HEK293 (cell line): ENCODE results near the gene LGI4.

Source experiments
- EGR2 ChIP-seq: fragments of 450-650 bp; formaldehyde crosslinking; IDR thresholded peaks from 2 replicates; pipeline ENCODE4 v1.5.1; 2016; ENCODE audit warnings: low read depth, missing biosample characterization, missing genetic modification characterization
- KLF1 ChIP-seq: fragments of 450-650 bp; formaldehyde crosslinking; IDR thresholded peaks from 2 replicates; pipeline ENCODE4 v1.5.1; 2016; ENCODE audit warnings: missing biosample characterization, missing genetic modification characterization
- KLF9 ChIP-seq: fragments of 450-650 bp; formaldehyde crosslinking; IDR thresholded peaks from 2 replicates; pipeline ENCODE4 v1.5.1; 2016; ENCODE audit warnings: missing biosample characterization, missing genetic modification characterization, low read depth
- SP3 ChIP-seq: fragments of 450-650 bp; formaldehyde crosslinking; IDR thresholded peaks from 2 replicates; pipeline ENCODE4 v1.5.1; 2016; ENCODE audit warnings: missing biosample characterization, missing genetic modification characterization
- YY1 ChIP-seq: fragments of 450-650 bp; formaldehyde crosslinking; IDR thresholded peaks from 2 replicates; pipeline ENCODE4 v1.5.1; 2018; ENCODE audit warnings: missing biosample characterization, missing genetic modification characterization
- ZBTB17 ChIP-seq: fragments of 450-650 bp; formaldehyde crosslinking; IDR thresholded peaks from 2 replicates; pipeline ENCODE4 v1.5.1; 2016; ENCODE audit warnings: missing biosample characterization, missing genetic modification characterization
- ZIC2 ChIP-seq: fragments of 450-650 bp; formaldehyde crosslinking; IDR thresholded peaks from 2 replicates; pipeline ENCODE4 v1.5.1; 2016; ENCODE audit warnings: missing biosample characterization, missing genetic modification characterization
- ZNF121 ChIP-seq: fragments of 450-650 bp; formaldehyde crosslinking; IDR thresholded peaks from 2 replicates; pipeline ENCODE4 v1.5.1; 2016; ENCODE audit warnings: missing biosample characterization, missing genetic modification characterization
- ZNF133 ChIP-seq: fragments of 450-650 bp; formaldehyde crosslinking; IDR thresholded peaks from 2 replicates; pipeline ENCODE4 v1.5.1; 2016; ENCODE audit warnings: missing biosample characterization, missing genetic modification characterization
- ZNF19 ChIP-seq: fragments of 450-650 bp; formaldehyde crosslinking; IDR thresholded peaks from 2 replicates; pipeline ENCODE4; 2016; ENCODE audit warnings: missing biosample characterization, missing genetic modification characterization, low read depth
- ZNF221 ChIP-seq: fragments of 450-650 bp; formaldehyde crosslinking; IDR thresholded peaks from 2 replicates; pipeline ENCODE4 v1.5.1; 2017; ENCODE audit warnings: missing biosample characterization, missing genetic modification characterization, borderline replicate concordance
- ZNF302 ChIP-seq: fragments of 450-650 bp; formaldehyde crosslinking; IDR thresholded peaks from 2 replicates; pipeline ENCODE4 v1.5.1; 2016; ENCODE audit warnings: missing biosample characterization, missing genetic modification characterization, low read depth
- ZNF366 ChIP-seq: fragments of 450-650 bp; formaldehyde crosslinking; conservative IDR thresholded peaks from 2 replicates; pipeline ENCODE4 v1.5.1; 2016; ENCODE audit warnings: missing biosample characterization, missing genetic modification characterization
- ZNF391 ChIP-seq: fragments of 450-650 bp; formaldehyde crosslinking; IDR thresholded peaks from 2 replicates; pipeline ENCODE4 v1.5.1; 2016; ENCODE audit warnings: low read depth, missing biosample characterization, missing genetic modification characterization, borderline replicate concordance
- ZNF394 ChIP-seq: fragments of 450-650 bp; formaldehyde crosslinking; IDR thresholded peaks from 2 replicates; pipeline ENCODE4 v1.5.1; 2016; ENCODE audit warnings: missing biosample characterization, missing genetic modification characterization, mild to moderate bottlenecking, moderate library complexity, borderline replicate concordance
- ZNF501 ChIP-seq: fragments of 450-650 bp; formaldehyde crosslinking; IDR thresholded peaks from 2 replicates; pipeline ENCODE4 v1.5.1; 2016; ENCODE audit warnings: missing biosample characterization, missing genetic modification characterization
- ZNF558 ChIP-seq: fragments of 450-650 bp; formaldehyde crosslinking; IDR thresholded peaks from 2 replicates; pipeline ENCODE4 v1.5.1; 2016; ENCODE audit warnings: missing biosample characterization, missing genetic modification characterization
- ZNF571 ChIP-seq: fragments of 450-650 bp; formaldehyde crosslinking; IDR thresholded peaks from 2 replicates; pipeline ENCODE4 v1.5.0; 2017; ENCODE audit warnings: missing biosample characterization, missing genetic modification characterization
- ZNF629 ChIP-seq: fragments of 450-650 bp; formaldehyde crosslinking; IDR thresholded peaks from 2 replicates; pipeline ENCODE4 v1.5.1; 2017; ENCODE audit warnings: missing biosample characterization, missing genetic modification characterization
- ZNF777 ChIP-seq: fragments of 450-650 bp; formaldehyde crosslinking; IDR thresholded peaks from 2 replicates; pipeline ENCODE4 v1.5.1; 2017; ENCODE audit warnings: missing biosample characterization, missing genetic modification characterization, borderline replicate concordance
- ZNF792 ChIP-seq: fragments of 450-650 bp; formaldehyde crosslinking; IDR thresholded peaks from 2 replicates; pipeline ENCODE4 v1.5.1; 2016; ENCODE audit warnings: missing biosample characterization, missing genetic modification characterization
- TF ChIP-seq, protein P1 (sequence below): fragments of 450-650 bp; formaldehyde crosslinking; IDR thresholded peaks from 2 replicates; pipeline ENCODE4 v1.5.1; 2016; ENCODE audit warnings: missing biosample characterization, missing genetic modification characterization
- TF ChIP-seq, protein P2 (sequence below): fragments of 450-650 bp; formaldehyde crosslinking; IDR thresholded peaks from 2 replicates; pipeline ENCODE4 v1.5.1; 2016; ENCODE audit warnings: missing biosample characterization, missing genetic modification characterization
- TF ChIP-seq, protein P3 (sequence below): fragments of 450-650 bp; formaldehyde crosslinking; IDR thresholded peaks from 2 replicates; pipeline ENCODE4 v1.5.1; 2016; ENCODE audit warnings: missing biosample characterization, missing genetic modification characterization
- TF ChIP-seq, protein P4 (sequence below): fragments of 450-650 bp; formaldehyde crosslinking; IDR thresholded peaks from 2 replicates; pipeline ENCODE4; 2016; ENCODE audit warnings: missing biosample characterization, missing genetic modification characterization

LGI4 gene

DNA sequence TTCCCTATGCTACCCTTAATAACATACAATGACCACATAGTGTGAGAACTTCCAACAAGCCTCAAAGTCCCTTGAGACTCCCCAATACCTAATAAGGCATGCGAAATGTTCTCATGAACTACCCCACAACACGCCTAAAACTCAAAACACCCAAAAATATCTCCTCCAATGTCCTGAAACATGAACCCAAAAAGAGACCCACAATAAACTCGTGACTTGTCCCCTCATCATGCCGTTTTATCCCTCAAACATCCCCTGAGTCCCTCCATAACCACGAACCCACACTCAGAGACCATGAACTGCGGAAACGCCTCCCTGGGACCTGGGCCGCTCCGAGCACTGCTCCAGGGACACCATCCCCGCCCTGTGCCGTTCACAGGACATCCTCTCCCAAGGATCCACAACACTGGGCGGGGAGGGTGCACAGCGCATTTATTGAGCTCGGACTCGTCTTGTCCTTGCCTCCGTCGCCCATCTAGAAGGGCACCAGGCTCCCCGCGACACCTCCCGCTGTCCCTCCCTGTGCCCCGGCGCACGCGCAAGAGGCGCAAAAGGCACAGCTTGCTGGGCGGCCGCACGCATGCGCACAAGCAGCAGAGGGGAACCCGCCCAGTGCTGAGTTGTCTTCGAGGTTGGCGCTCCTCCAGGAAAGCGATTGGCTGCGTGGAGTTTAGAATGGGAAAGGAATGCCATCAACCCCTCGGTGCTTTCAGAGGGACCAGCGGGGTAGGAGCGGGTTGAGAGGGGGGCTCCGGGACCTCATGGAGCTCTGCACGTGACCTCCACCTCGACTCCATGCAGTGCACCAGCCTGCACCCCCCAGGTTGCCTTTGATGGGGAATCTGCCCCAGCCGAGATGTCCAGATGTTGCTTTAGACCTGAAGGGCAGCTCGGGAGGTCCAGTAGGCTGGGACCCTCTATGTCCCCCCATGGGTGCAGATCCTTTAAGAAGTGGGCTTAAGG, 10.5 kb downstream of the LGI4 start (continued):
- TF ChIP-seq ZNF792 (tag by site-specific recombination) (peak; percentile 50; the same call in 1 of the 2 replicates), YY1 (peak; percentile 35; the same call in 1 of the 2 replicates), ZNF19 (no peak), ZNF391 (0 out of 2 replicates have a peak, but pooled peaks have one; percentile 55), ZBTB17 (tag by site-specific recombination) (peak; percentile 78), ZNF558 (tag by site-specific recombination) (no peak), ZNF777 (0 out of 2 replicates have a peak, but pooled peaks have one; percentile 79), ZNF302 (tag by site-specific recombination) (0 out of 2 replicates have a peak, but pooled peaks have one; percentile 53), ZNF394 (no peak), ZNF121 (tag by site-specific recombination) (no peak), ZNF366 (tag by site-specific recombination) (peak; percentile 36; the same call in 1 of the 2 replicates), EGR2 (no peak), ZNF501 (tag by site-specific recombination) (peak; percentile 92; the same call in 1 of the 2 replicates), KLF1 (tag by site-specific recombination) (peak; percentile 51; the same call in 1 of the 2 replicates), ZNF221 (tag by site-specific recombination) (no peak), ZNF571 (tag by site-specific recombination) (0 out of 2 replicates have a peak, but pooled peaks have one; percentile 76), SP3 (tag by site-specific recombination) (peak; percentile 57; the same call in 1 of the 2 replicates), ZIC2 (tag by site-specific recombination) (peak; percentile 88), KLF9 (no peak), ZNF133 (tag by site-specific recombination) (peak; percentile 52; the same call in 1 of the 2 replicates), ZNF629 (tag by site-specific recombination) (0 out of 2 replicates have a peak, but pooled peaks have one; percentile 28)
- TF ChIP-seq, protein P1, sequence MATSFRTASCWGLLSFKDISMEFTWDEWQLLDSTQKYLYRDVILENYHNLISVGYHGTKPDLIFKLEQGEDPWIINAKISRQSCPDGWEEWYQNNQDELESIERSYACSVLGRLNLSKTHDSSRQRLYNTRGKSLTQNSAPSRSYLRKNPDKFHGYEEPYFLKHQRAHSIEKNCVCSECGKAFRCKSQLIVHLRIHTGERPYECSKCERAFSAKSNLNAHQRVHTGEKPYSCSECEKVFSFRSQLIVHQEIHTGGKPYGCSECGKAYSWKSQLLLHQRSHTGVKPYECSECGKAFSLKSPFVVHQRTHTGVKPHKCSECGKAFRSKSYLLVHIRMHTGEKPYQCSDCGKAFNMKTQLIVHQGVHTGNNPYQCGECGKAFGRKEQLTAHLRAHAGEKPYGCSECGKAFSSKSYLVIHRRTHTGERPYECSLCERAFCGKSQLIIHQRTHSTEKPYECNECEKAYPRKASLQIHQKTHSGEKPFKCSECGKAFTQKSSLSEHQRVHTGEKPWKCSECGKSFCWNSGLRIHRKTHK (tag by site-specific recombination), result no peak
- TF ChIP-seq, protein P2, sequence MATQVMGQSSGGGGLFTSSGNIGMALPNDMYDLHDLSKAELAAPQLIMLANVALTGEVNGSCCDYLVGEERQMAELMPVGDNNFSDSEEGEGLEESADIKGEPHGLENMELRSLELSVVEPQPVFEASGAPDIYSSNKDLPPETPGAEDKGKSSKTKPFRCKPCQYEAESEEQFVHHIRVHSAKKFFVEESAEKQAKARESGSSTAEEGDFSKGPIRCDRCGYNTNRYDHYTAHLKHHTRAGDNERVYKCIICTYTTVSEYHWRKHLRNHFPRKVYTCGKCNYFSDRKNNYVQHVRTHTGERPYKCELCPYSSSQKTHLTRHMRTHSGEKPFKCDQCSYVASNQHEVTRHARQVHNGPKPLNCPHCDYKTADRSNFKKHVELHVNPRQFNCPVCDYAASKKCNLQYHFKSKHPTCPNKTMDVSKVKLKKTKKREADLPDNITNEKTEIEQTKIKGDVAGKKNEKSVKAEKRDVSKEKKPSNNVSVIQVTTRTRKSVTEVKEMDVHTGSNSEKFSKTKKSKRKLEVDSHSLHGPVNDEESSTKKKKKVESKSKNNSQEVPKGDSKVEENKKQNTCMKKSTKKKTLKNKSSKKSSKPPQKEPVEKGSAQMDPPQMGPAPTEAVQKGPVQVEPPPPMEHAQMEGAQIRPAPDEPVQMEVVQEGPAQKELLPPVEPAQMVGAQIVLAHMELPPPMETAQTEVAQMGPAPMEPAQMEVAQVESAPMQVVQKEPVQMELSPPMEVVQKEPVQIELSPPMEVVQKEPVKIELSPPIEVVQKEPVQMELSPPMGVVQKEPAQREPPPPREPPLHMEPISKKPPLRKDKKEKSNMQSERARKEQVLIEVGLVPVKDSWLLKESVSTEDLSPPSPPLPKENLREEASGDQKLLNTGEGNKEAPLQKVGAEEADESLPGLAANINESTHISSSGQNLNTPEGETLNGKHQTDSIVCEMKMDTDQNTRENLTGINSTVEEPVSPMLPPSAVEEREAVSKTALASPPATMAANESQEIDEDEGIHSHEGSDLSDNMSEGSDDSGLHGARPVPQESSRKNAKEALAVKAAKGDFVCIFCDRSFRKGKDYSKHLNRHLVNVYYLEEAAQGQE (tag by site-specific recombination), result 0 out of 2 replicates have a peak, but pooled peaks have one; percentile 33
- TF ChIP-seq, protein P3, sequence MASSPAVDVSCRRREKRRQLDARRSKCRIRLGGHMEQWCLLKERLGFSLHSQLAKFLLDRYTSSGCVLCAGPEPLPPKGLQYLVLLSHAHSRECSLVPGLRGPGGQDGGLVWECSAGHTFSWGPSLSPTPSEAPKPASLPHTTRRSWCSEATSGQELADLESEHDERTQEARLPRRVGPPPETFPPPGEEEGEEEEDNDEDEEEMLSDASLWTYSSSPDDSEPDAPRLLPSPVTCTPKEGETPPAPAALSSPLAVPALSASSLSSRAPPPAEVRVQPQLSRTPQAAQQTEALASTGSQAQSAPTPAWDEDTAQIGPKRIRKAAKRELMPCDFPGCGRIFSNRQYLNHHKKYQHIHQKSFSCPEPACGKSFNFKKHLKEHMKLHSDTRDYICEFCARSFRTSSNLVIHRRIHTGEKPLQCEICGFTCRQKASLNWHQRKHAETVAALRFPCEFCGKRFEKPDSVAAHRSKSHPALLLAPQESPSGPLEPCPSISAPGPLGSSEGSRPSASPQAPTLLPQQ (tag by site-specific recombination), result 0 out of 2 replicates have a peak, but pooled peaks have one; percentile 33
- TF ChIP-seq, protein P4, sequence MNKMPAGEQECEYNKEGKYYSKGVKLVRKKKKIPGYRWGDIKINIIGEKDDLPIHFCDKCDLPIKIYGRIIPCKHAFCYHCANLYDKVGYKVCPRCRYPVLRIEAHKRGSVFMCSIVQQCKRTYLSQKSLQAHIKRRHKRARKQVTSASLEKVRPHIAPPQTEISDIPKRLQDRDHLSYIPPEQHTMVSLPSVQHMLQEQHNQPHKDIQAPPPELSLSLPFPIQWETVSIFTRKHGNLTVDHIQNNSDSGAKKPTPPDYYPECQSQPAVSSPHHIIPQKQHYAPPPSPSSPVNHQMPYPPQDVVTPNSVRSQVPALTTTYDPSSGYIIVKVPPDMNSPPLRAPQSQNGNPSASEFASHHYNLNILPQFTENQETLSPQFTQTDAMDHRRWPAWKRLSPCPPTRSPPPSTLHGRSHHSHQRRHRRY (tag by site-specific recombination), result 0 out of 2 replicates have a peak, but pooled peaks have one; percentile 47
- TF ChIP-seq, all 188 proteins: peak for 42
